ENCODE results near the gene ARL3.

DNA sequence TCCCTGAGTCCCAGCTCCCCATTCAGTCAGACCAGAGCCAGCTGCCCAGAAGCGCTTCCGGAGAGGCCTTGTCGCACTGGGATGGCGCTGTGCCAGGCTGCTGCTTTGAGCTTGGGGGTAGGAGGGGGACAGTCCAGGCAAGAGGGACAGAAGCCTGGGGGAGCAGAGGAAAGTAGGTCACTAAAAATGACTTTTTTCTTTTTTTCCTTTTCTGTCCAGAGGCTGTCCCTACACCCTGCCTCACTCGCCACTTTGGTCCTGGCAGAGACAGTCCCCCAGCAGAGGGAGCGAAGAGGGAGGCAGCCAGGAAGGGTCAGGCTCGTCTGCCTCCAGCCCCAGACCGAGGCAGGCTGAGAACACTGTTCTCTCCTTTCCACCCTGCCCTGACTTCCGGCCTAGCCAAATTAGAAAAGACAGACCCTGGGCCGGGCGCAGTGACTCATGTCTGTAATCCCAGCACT is 85.7 kb downstream of the ARL3 start:
- no peak for TF ChIP-seq EZH2 (IDR thresholded peaks at IDR 0.05; ENCODE audit: low read length, missing control alignments)
- TF ChIP-seq, protein P1, sequence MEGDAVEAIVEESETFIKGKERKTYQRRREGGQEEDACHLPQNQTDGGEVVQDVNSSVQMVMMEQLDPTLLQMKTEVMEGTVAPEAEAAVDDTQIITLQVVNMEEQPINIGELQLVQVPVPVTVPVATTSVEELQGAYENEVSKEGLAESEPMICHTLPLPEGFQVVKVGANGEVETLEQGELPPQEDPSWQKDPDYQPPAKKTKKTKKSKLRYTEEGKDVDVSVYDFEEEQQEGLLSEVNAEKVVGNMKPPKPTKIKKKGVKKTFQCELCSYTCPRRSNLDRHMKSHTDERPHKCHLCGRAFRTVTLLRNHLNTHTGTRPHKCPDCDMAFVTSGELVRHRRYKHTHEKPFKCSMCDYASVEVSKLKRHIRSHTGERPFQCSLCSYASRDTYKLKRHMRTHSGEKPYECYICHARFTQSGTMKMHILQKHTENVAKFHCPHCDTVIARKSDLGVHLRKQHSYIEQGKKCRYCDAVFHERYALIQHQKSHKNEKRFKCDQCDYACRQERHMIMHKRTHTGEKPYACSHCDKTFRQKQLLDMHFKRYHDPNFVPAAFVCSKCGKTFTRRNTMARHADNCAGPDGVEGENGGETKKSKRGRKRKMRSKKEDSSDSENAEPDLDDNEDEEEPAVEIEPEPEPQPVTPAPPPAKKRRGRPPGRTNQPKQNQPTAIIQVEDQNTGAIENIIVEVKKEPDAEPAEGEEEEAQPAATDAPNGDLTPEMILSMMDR (conservative IDR thresholded peaks at IDR 0.05 in 1 of 2, IDR thresholded peaks at IDR 0.05 in 1 of 2; ENCODE audit: low read depth in 1 of 2, low read length in 2 of 2): peak in 1 of 2 donors; percentile 14
